HL-60/S4 treated with retinoic acid at 250 ng/mL for 4 days and 3 days (cell line): ENCODE measurements around the gene MDFIC.
"Not testable (repeated sequence)": the region's sequence is repeated elsewhere in the genome, so short reads cannot be mapped to it uniquely, and the experiment has no call there.

ENCODE experiments used
- in situ Hi-C: fragments of 300-500 bp; cut with MboI; formaldehyde crosslinking; loops from 2 replicates; pipeline ENCODE4 v1.7.0; 2022; ENCODE audit warnings: low sequenced_read_pairs

Gene MDFIC, protein sequence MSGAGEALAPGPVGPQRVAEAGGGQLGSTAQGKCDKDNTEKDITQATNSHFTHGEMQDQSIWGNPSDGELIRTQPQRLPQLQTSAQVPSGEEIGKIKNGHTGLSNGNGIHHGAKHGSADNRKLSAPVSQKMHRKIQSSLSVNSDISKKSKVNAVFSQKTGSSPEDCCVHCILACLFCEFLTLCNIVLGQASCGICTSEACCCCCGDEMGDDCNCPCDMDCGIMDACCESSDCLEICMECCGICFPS

DNA sequence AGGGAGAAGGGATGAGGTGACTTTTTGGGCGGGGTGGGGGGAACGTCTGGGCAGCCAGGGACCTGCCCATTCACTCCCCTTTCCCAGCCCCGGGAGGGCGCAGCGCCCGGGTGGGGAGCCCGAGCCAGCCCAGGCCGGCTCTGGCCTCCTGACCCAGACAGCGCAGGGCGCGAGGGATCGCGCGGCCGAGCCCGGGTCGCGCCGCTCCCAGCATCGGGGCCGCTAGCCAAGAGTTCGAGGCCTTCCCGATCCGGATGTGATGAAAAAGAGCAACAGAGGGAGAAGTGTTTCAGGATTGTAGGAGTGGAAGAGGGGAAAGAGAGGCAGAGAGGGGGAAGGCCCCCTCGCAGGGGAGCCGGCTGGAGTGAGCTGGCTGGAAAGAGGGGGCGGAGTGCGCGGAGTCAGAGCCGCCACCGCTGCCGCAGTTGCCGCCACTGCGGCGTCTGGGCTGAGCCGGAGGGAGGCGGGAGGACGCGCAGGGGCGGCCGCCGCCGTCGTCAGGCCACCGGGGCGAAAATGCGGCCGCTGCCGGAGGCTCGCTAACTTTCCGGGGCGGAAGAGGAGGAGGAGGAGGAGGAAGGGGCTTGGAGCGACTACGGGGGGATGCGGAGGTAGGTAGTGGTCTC, at the start of gene MDFIC:
Gene MDFIC (plus strand): TSS at position 69 of the 626 bp plus-strand sequence. CDS start 940 bp downstream, outside the sequence.
- in situ Hi-C loops, result no loop called here

GRCh38 chr7:114874170-114874569, 47.7 kb upstream of the MDFIC start:
- in situ Hi-C loops, result no loop called here

GRCh38 chr7:114875186-114875585, 46.7 kb upstream of the MDFIC start:
- in situ Hi-C loops, result no loop called here

DNA sequence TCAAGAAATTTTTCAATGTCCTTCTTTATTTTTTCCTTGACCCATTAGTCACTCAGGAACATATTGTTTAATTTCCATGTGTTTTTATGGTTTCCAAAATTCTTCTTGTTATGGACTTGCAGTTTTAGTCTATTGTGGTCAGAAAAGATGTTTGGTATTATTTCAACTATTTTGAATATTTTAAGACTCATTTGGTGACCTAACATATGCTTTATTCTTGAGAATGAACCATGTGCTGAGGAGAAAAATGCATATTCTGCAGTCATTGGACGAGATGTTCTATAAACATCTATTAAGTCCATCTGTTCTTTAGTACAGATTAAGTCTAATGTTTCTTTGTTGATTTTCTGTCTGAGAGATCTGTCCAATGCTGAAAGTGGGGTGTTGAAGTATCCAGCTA, 42.3 kb upstream of the MDFIC start:
- in situ Hi-C loops, result no loop called here

DNA sequence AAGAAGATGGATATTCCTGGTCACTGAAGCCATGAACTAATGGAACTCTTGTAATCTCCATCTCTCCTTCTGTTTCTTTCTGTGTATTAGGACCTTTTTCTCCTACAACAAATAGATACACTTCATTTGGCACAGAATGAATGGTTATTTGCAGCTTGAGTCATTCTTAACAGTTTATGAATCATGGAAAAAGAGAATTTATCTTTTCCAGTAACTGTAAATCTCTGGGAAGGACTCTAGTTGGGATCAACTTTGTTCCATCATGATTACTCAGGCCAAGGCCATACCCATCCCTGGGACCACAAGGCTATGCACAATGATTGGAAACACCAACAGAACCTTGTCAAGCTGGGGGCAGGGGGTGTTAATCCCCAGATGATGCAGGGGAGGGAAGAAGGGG, 36.1 kb upstream of the MDFIC start:
- in situ Hi-C loops, result no loop called here

DNA sequence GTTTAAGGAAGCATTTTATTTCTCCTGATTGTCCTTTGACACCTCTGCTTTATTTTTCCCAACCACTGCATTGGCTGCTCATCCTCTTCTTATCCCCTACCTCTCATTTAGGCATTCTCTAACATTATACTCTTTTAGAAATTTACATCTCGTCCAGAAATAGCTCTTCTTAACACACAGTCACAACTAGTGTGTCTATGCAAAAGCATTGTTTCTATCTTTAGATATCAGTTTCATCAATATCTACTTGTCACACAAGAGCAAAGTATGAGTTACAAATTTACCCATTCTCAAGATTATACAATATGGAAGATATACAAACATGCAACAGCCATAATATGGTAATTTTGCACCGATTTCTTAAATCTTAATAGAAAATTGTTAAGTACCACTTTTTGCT, 35.7 kb upstream of the MDFIC start:
- in situ Hi-C loops, result no loop called here

GRCh38 chr7:114889116-114889515, 32.8 kb upstream of the MDFIC start:
- in situ Hi-C loops, result not testable (repeated sequence)

- in situ Hi-C loops, result no loop called here
These were observed 32.1 kb upstream of the MDFIC start for GRCh38 chr7:114889646-114890285.

GRCh38 chr7:114890561-114890960, 31.3 kb upstream of the MDFIC start:
- in situ Hi-C loops, result no loop called here

- in situ Hi-C loops, result no loop called here
These were observed 21.8 kb upstream of the MDFIC start for GRCh38 chr7:114900127-114900526.

GRCh38 chr7:114901771-114902170, 20.1 kb upstream of the MDFIC start:
- in situ Hi-C loops, result no loop called here

GRCh38 chr7:114903131-114903530, 18.8 kb upstream of the MDFIC start:
- in situ Hi-C loops, result no loop called here

DNA sequence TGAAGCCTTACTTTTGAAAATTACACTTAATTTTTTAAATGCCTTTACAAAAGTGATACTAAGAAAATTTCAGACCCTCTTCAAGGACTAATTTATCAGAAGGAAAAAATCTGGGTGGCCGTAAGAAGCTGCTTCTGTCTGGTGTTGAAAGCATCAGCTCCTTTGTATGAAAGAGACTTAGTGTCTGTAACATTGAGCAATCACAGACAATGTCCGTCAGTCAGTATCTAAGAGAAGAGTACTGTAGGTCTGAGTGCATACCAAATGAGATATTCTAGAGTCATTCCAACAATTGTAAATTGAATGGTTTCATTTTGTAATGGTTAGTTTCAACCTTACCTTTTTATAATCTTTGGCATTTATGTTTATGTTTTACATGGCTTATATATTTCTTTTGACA, 11.1 kb upstream of the MDFIC start:
- in situ Hi-C loops, result no loop called here

DNA sequence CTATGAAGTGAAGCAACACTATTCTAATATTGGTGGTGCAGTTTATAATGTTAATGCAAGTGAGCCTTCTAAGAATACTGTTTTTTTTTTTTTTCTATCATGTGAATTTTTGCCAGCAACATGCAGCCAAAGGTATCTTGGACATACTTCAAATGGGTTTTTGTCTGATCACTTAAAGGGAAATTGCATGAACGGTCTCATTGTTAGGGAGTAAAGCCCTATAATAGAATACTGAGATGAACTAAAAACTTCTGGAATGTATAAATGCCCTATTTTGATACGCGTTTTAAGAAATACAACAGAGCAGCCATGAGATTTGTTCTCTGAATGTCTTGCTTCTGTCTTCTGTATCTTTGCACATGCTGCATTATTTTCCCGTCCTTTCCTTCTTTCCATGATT, 10.5 kb upstream of the MDFIC start:
- in situ Hi-C loops, result no loop called here

DNA sequence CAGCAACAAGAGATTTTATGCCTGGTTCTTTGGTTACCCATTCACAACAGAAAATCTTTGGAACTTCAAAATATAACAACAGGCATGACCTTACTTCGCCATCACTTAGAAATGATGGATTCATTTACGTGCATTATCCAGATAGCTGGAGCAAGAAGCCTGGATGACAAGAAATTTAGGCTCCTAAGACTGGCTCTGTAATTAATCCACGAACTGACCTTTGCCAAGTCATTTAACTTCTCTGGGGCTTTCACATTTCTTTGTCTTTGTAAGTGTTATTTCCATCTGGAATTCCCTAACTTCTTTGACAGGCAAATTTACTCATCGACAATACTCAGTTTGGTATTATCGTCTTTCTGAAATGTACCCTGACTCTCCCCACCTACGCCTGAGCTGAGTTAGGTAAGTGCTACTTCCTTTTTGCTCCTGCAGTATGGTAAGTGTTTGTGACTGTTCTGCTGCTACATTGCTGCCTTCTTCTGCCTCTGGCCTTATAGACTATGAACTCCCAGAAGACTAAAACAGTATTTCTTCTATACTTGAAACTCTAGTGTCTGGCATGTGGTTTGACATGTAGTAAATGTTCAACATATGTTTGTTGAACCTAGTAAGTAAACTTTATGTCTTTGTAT, 5.5 kb upstream of the MDFIC start:
- in situ Hi-C loops, result no loop called here

DNA sequence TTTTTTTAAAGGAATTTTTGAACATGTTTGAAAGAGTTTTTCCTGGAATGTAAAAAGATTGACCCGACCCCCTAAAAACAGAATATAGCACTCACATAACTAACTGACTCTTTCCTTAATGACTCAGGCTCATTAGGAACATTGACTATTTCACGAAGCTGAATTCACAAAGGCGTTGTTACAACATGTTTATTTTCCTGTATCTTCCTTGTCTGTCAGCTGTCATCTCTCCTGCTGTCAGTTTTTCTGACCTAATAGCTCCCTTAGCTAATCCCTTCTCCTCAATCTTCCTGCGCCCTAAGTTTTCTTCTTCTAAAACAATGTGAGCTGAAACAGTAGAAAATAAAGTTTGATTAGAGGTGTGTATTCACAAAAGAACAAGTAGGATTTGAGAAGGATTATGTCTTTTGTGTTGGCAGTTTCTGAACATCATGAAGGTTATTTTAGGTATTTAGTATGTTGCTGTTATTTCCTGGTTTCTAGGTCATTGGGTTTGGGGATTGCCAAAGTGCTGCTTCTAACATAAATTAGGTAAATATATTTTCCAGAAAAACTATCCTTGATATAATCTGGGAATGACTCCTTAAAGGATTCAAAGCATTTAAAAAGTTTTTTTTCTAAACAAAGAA, 4.6 kb upstream of the MDFIC start:
- in situ Hi-C loops, result no loop called here

DNA sequence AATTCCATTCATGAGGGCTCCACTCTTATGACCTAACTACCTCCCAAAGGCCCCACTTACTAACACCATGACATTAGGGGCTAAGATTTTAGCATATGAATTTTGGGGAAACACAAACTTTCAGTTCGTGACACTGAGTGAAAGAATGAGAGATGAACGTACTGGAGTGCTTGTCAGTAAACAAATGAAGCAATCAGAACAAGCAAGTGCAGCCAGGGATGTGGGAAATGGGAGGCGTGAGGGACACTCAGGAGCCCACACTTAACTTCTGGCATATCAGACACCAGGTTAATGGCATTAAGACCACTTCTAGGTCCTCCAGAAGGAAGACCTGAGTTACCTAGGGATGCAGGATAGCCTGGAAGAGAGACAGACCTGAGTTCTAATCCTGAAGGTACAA, 2.3 kb upstream of the MDFIC start:
- in situ Hi-C loops, result no loop called here

DNA sequence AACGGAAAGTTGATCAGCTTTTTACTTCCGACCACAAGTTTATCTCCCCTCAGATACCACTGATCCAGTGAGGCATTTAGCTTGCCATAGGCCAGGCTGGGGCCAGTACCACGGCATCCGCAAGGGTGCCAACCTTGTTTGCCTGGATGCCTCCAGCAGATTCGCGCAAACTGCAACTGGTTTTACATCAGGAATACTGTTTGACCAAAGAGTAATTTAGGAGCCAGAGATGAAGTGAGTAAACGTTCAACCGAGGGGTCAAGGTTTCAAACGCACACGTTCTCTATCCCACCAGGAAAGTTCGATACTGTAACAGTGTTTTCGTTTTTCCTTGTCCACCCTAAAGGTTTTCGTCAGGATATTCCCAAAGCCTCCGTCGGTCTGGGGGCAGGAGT, 266 bp upstream of the MDFIC start:
- in situ Hi-C loops, result no loop called here

DNA sequence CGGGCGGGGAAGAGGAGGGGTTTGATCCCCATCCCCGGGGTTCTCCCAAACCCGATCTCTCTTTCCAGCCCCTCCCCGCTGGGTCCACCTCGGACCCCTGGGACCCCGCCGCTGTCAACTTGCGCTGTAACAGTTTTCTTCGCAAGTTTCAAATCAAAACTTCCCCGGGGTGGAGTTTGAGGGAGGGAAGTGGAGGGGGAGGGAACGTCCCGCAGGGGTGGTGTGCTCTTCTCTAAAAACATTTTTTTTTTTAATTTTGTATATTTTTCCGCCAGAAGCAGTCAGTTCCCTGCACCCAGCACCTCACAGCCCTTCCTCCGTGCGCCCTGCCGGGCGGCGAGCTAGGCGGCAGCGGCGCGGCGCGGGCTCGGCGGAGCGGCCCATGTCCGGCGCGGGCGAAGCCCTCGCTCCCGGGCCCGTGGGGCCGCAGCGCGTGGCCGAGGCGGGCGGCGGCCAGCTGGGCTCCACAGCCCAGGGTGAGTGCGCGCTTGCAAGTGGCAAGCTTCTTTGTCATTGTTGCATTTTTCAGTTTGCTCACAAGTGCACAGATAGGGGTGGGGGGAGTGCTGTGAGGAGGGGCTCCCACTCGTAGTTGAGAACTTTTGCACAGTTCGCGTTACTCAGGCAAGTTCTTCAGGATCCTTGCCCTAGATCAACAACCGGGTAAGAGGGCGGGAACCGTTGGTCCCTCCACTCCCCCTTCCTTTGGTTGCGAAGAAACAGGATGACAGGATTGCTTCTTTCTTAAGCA, 933 bp downstream of the MDFIC start:
- in situ Hi-C loops, result no loop called here

DNA sequence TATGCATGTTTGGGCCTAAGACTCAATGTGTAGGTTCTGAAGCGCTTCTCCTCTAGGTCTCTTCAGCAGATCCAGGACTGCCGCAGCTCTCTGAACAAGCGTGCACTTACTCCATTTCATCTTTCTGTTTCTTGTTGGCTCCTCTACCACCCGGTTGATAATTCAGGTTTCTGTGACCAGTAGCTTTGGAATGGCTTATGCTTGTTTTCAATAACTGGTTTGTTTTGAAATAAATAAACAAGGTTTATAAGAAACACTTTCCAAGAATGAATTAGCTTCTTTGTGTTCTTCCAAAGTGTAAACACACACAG, 1.5 kb downstream of the MDFIC start:
- in situ Hi-C loops, result no loop called here
